Renal pelvis (tissue), 4 donors: ENCODE data around the gene CASP4. TPM values are rescaled to one million over a fixed set of nuclear protein-coding genes. Genes with fewer than 3 reads are reported as not detected.

Source experiments
- DNase-seq: peaks from one replicate; pipeline ENCODE4 v3.0.0-alpha.2; 2013
- polyA plus RNA-seq, 3 donors: library from polyadenylated mRNA; unstranded; fragments of 120-200 nt; gene quantifications; one replicate each; pipeline ENCODE4 v1.2.1, GENCODE V29; 2013; ENCODE audit not compliant: insufficient read length in 3 of 3

Gene CASP4
- polyA plus RNA-seq, 3 donors: 18.2 to 23.6 (median 18.5) TPM

DNA sequence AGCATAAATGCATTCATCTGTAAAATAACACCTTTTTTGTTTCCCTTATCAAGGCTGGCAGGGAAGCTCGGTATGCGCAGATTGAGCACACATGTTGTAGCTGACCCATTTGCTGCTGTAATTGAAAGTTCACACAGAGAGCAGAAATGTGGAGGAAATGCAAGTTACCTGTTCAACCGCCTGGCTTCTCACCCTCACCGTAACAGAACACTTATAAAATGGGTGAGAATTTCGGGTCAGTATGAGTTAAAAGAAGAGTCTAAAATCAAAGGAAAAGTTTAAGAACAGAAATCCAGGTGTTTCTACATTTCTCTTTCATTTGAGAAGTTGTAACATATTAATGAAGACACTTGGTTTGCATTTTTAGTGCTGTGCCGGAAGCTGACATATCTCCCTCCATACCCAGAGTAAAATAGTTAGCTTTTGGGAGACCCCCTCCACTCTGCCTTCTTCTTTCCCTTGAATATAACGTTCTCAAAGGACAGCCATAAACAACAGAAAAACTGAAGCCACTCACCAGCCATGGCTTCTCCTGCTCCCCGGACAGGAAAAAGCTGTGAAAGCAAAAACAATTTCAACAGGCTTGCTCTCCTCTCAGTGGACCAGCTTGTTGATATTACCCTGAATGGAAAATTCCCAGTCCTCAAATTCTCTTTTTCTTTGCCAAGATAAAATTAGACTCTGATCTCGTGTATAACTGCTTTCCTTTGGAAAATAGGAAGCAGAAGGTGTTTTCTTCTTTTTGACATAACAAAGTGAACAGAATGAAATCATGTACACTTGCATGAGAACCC, 70.3 kb downstream of the CASP4 start, which contains the start of gene CASP12:
TSS of gene CASP12 (minus strand) at position 570 of the 794 bp plus-strand sequence.
- DNase-seq: no peak

DNA sequence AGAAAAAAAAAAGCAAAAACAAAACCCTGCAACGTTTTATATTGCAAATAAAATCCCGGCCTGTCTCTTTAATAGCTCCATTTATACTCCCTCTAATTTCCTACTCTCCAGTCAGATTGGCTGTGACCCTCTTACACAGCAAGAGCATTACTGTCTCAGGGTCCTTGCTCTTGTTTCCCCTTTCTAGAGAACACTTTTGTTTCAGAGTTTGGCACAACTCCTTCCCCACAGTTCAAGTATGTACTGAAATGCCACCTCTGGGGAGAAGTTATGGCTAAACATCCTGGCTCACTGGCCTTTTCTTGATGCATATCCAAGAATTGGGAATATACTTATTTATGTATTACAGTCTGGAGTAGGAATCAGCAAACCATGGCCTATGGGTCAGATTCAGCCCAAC, 72.7 kb downstream of the CASP4 start:
- no peak for DNase-seq

DNA sequence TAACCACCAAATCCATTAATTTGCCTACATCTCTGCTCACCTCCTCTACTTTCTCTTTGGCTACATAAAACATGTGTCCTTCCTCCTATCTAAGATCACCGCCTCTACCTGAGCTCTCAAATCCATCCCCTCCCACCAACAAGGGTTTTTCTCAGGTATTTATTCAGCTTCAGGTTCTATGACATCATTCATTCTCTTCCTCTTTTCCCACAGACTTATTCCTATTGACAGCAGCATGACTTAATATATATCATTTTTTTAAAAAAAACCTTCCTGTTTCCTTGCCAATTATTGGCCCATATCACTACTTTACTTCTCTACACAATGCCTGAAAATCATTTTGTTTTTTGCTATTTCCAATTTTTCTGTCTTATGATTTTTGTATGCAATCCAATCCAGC, 74.5 kb downstream of the CASP4 start:
- DNase-seq: no peak

Other genes starting within 250 kb of the CASP4 start
- under 1 TPM; 0.17 to 0.50 (median 0.34) TPM for gene CASP12, start 70.1 kb downstream of the CASP4 start, polyA plus RNA-seq
- gene CASP5, start 54.6 kb upstream of the CASP4 start, polyA plus RNA-seq: not detected
- 1 to 10 TPM; 3.3 to 4.9 (median 3.4) TPM for gene CASP1, start 66.6 kb upstream of the CASP4 start, polyA plus RNA-seq
- gene CARD16, start 76.8 kb upstream of the CASP4 start, polyA plus RNA-seq: 1 to 10 TPM; 1.3 to 2.2 (median 2.2) TPM
- gene CARD18, start 171.2 kb upstream of the CASP4 start, polyA plus RNA-seq: not detected